ENCODE data around the gene ASPRV1. TPM values are rescaled to one million over a fixed set of nuclear protein-coding genes. Genes with fewer than 3 reads are reported as not detected.

Gene ASPRV1
- total RNA-seq, 4 donors from 2014 or later, result 1.6 to 4.1 (median 2.9) TPM

- H3K4me1 ChIP-seq, result peaks cover 0 to 7% (median 2%) of the 10 kb centered on the region in 4 donors
- TF ChIP-seq CTCF (IDR thresholded peaks at IDR 0.05) (no peak), POLR2A (IDR thresholded peaks at IDR 0.05) (no peak)
- H3K4me3 ChIP-seq, result no peak overlapping the region
- no peaks in the 10 kb centered on the region for H3K9me3 ChIP-seq
- DNase-seq, result peak in 1 of 3 donors; percentile 39
- H3K36me3 ChIP-seq, result no peaks in the 10 kb centered on the region
- no peaks in the 10 kb centered on the region for H3K27me3 ChIP-seq
- H3K27ac ChIP-seq, result no peak overlapping the region
These were observed 4.5 kb upstream of the ASPRV1 start for GRCh38 chr2:69965756-69966445.

DNA sequence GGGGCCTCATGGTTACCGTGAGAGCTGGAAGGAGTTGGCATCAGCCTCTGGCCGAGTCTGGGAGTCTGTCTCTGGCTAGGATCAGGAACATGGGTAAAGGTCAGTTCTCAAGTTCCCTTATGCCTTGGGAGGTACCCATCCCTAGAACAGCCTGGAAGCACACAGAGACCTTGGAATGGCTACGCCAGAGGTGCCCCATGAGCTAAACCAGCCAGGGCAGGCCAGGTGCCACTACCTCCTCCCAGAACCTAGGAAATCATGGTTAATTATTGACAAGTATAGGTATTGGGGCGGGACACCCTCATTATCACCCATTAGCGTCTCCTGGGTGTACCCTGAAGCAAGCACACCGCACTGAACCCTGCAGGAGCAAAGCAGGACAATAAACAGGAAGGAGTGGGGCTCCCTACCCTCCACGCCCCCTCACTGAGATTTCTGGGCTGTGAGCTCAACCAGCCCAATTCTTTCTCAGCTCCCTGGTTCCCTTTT lies 3.0 kb upstream of the ASPRV1 start:
- Histone ChIP-seq H3K27me3 (no peaks in the 10 kb centered on the region), H3K27ac (peak overlapping the region in 3 of 4 donors; percentile 81 to 98 (median 89)), H3K36me3 (no peaks in the 10 kb centered on the region), H3K9me3 (no peaks in the 10 kb centered on the region), H3K4me3 (peak overlapping the region in 2 of 4 donors; percentile 27 to 40), H3K4me1 (peaks cover 0 to 7% (median 2%) of the 10 kb centered on the region in 4 donors)
- peak; percentile 84 to 90 for TF ChIP-seq POLR2A (IDR thresholded peaks at IDR 0.05)
- TF ChIP-seq CTCF (IDR thresholded peaks at IDR 0.05), result peak in 3 of 6 experiments; percentile 2 to 22 (median 10)
- peak in 2 of 3 donors; percentile 83 to 89 for DNase-seq

DNA sequence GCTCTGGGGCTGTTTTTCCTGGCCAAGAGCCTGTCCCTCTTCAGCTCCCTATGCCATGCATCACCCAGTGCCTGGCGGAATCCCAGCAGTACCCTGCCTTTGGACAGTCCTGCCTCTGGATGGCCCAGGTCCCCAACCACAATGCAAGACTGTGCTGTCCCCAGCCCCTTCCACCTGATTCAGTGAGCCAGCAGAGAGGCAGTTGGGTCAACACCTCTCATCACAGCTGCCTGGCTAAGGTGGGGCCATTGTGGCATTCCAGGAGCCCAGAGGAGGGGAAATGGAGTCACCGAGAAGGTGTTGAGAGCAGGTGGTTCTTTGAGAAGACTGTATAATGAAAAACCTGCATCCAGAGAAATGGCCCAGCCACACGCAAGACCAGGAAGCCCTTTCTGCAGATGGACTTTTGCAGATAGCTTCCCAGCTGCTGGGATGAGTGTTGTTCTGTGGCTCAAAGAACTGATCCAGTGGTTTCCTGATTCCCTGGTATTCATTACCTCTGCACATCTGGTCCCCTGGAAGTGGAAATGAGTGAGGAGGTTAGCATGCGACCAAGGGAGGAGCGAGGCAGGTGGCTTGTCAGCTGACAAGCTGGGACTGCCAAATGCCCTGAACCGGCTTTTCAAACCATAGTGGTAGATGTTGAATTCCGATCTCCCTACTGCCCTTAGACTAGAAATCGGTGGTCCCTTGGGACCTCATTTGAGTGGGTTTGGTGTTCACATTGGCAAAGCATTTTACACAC lies 1.7 kb upstream of the ASPRV1 start:
- Histone ChIP-seq H3K27ac (peak overlapping the region in 3 of 4 donors; percentile 81 to 98 (median 89)), H3K36me3 (no peaks in the 10 kb centered on the region), H3K9me3 (no peaks in the 10 kb centered on the region), H3K4me3 (no peak overlapping the region), H3K4me1 (peaks cover 0 to 7% (median 2%) of the 10 kb centered on the region in 4 donors), H3K27me3 (no peaks in the 10 kb centered on the region)
- TF ChIP-seq POLR2A (IDR thresholded peaks at IDR 0.05) (no peak), CTCF (IDR thresholded peaks at IDR 0.05) (no peak)
- DNase-seq, result peak in 1 of 3 donors; percentile 36

- Histone ChIP-seq H3K9me3 (no peaks in the 10 kb centered on the region), H3K4me1 (peaks cover 0 to 7% (median 2%) of the 10 kb centered on the region in 4 donors), H3K4me3 (no peak overlapping the region), H3K36me3 (no peaks in the 10 kb centered on the region), H3K27ac (no peak overlapping the region), H3K27me3 (no peaks in the 10 kb centered on the region)
- DNase-seq, result peak in 1 of 3 donors; percentile 38
- TF ChIP-seq POLR2A (IDR thresholded peaks at IDR 0.05) (no peak), CTCF (IDR thresholded peaks at IDR 0.05) (no peak)
These were observed 610 bp downstream of the ASPRV1 start for GRCh38 chr2:69960821-69961220.

DNA sequence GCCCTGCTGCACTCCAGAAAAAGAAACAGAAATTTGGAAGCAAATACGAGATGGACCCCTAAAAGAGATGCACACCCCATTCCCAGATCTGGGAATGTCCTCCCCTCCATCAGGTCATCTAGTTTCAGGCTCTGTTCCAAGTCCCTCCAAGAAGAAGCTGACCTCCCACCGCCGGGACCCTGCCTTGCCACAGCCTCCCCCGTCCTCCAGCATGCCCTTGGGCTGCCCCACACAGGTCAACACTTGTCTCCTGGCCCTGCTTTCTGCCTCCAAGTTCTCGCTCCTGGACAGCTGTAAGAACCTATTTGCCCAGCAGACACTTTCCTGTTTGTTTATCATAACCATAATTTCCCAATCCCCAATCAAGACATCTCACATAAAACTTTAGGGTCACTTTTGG lies 2.0 kb downstream of the ASPRV1 start:
- H3K9me3 ChIP-seq, result no peaks in the 10 kb centered on the region
- H3K4me1 ChIP-seq, result peaks cover 0 to 3% (median 0%) of the 10 kb centered on the region in 4 donors
- H3K4me3 ChIP-seq, result no peak overlapping the region
- DNase-seq, result no peak
- no peak for TF ChIP-seq CTCF (IDR thresholded peaks at IDR 0.05)
- TF ChIP-seq POLR2A (IDR thresholded peaks at IDR 0.05), result no peak
- no peak overlapping the region for H3K27ac ChIP-seq
- no peaks in the 10 kb centered on the region for H3K27me3 ChIP-seq
- H3K36me3 ChIP-seq, result no peaks in the 10 kb centered on the region
